HFF-Myc (cell line): ENCODE measurements around the gene KRTAP4-8.
"Not testable (repeated sequence)": the region's sequence is repeated elsewhere in the genome, so short reads cannot be mapped to it uniquely, and the experiment has no call there.

Experiments
- DNase-seq: peaks from one replicate; pipeline ENCODE4 v3.0.0-alpha.2; 2011; ENCODE audit warnings: low read depth; ENCODE audit errors: extremely low read depth
- H3K4me3 ChIP-seq: replicated peaks from 2 replicates; pipeline ENCODE4 v1.5.1; 2011; ENCODE audit warnings: low read depth, mild to moderate bottlenecking, control low read depth, low read length
- TF ChIP-seq, protein P1 (sequence below): IDR thresholded peaks from 2 replicates; pipeline ENCODE4 v1.5.1; 2012; ENCODE audit warnings: mild to moderate bottlenecking, low read depth, low read length, control low read depth; ENCODE audit errors: missing control alignments

KRTAP4-8 gene

DNA sequence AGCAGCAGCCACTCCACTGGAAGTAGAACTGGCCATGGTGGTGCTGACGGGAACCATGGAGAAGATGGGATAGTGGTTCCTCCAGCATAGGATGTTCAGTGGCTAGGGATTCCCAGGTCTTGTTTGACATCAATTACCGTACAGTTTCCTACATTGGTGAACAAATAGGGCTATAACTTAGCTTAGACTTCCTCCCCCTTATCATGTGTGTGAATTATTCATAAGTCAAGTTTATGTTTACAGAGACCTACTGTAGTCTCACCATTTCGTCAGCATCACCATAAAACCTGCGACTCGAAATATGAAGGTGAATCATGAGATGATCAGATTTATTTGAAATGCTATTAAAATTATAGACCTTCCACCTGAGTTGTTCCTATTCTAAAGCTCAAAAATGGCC, 39.2 kb downstream of the KRTAP4-8 start:
- TF ChIP-seq, protein P1, sequence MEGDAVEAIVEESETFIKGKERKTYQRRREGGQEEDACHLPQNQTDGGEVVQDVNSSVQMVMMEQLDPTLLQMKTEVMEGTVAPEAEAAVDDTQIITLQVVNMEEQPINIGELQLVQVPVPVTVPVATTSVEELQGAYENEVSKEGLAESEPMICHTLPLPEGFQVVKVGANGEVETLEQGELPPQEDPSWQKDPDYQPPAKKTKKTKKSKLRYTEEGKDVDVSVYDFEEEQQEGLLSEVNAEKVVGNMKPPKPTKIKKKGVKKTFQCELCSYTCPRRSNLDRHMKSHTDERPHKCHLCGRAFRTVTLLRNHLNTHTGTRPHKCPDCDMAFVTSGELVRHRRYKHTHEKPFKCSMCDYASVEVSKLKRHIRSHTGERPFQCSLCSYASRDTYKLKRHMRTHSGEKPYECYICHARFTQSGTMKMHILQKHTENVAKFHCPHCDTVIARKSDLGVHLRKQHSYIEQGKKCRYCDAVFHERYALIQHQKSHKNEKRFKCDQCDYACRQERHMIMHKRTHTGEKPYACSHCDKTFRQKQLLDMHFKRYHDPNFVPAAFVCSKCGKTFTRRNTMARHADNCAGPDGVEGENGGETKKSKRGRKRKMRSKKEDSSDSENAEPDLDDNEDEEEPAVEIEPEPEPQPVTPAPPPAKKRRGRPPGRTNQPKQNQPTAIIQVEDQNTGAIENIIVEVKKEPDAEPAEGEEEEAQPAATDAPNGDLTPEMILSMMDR, result no peak
- H3K4me3 ChIP-seq, result no peak overlapping the region
- no peak for DNase-seq

DNA sequence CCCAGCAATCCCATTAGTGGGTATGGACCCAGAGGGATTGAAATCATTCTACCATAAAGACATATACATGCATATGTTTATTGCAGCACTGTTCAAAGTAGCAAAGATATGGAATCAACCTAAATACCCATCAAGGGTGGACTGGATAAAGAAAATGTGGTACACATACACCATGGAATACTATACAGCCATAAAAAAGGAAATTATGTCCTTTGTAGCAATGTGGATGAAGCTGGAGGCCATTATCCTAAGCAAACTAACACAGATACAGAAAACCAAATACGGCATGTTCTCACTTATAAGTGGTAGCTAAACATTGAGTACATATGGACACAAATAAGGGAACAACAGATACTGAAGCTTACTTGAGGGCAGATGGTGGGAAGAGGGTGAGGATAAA, 40.4 kb downstream of the KRTAP4-8 start:
- no peak for DNase-seq
- H3K4me3 ChIP-seq, result no peak overlapping the region
- TF ChIP-seq, protein P1, result no peak

DNA sequence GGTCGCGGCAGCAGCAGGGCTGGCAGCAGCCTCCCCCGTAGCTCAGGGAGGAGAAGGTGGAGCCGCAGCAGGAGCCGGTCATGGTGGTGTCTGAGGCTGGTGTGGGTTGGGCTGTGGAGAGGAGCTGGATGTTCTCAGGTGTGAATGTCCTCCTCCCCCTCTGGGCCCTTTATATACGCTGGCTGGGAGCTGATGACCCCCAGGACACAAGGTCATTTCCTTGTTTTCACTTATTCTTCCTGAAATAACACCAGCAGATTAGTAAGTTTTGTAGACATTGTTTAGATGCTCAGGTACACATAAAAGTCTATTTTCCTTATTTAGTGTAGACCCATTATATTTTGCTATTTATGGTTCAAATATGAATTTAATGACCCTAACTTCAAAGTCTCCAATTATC, 42.8 kb downstream of the KRTAP4-8 start, which contains the start of gene KRTAP2-2:
KRTAP2-2 (minus strand) TSS at position 101 of the 400 bp plus-strand sequence; CDS start at position 82, 19 bp downstream.
- DNase-seq, H3K4me3 ChIP-seq: not testable (repeated sequence)

DNA sequence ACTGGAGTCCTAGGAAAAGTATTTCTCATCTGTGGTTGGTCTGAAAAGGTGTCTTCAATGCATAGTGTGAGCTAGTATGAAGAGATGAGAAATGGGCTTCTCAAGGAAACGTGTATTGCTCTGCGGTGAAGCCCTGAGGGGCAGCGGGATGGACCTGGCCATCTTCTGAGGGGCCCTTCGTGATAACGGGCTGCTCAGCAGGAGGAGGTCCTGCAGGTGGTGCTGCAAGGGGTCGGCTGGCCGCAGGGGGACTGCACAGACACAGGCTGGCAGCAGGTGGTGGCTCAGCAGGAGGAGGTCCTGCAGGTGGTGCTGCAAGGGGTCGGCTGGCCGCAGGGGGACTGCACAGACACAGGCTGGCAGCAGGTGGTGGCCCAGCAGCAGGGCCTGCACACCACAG, 43.4 kb downstream of the KRTAP4-8 start:
- H3K4me3 ChIP-seq, DNase-seq: not testable (repeated sequence)

DNA sequence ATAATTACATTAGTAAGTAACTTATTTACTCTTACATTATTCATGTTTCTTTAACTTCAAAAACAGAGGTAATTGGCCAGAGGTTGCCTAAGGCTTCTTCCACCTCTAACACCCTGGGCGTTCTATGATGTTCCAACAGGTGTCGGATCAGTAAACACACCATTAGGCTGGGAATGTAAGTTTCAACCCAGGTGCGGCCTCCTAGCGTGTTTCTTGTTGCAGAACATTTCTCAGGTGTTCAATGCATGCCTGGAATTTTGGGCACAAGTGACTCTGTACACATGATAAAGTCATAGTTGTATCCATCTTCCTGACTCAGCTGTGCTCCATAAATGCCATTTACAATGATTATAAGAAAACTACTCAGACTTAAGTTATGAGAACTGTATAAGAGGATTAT, 43.9 kb downstream of the KRTAP4-8 start:
- H3K4me3 ChIP-seq, result no peak overlapping the region
- TF ChIP-seq, protein P1, result no peak
- DNase-seq, result no peak

DNA sequence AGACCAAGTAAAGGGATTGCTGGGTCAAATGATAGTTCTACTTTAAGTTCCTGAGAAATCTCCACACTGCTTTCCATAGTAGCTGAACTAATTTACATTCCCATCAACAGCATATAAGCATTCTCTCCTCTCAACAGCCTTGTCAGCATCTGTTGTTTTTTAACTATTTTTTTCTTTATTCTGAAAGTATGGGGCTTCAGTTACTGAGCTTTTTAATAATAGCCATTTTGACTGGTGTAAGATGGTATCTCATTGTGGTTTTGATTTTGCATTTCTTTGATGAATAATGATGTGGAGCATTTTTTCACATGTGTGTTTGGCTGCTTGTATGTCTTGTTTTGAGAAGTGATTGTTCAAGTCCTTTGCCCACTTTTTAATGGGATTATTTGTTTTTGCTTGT, 45.4 kb downstream of the KRTAP4-8 start:
- no peak overlapping the region for H3K4me3 ChIP-seq
- TF ChIP-seq, protein P1, result no peak
- no peak for DNase-seq

DNA sequence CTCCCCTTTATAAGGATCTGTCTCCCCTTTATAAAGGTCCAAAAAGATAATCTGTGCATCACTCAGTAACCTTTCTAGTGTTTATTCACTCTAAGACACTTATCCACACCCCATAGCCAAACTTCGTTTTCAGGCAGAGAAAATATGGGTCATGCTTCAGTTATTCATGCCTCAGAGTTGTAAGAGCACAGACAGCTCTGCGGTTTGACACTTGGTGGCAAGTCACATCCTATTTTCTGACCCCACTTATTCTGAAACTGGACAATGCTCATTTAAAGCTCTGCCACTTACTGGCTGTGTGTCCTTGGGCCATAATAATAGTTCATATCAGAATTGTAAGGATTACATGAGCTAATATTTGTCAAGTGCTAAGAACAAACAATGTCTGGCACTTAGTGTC, 48.8 kb downstream of the KRTAP4-8 start:
- TF ChIP-seq, protein P1, result no peak
- no peak overlapping the region for H3K4me3 ChIP-seq

DNA sequence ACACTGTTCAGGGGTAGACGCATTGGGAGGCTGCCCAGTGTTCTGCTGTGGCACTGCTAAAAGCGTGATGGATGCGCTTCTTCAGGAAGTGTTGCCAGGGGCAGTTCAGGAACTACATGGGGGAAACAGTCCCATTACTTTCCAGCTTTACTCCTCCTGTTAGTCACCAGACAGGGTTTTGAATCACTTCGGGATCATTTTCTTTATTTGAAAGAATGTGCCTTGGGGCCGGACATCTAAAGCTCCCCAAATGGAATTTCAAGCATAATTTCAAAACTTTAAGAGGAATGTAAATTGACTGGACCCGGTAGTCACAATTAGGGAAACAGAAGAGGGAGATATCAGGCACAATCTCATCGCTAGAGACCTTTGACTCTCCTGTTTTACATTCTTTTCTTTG, 49.5 kb downstream of the KRTAP4-8 start:
- DNase-seq, result no peak
- TF ChIP-seq, protein P1, result no peak
- no peak overlapping the region for H3K4me3 ChIP-seq

More for the DNA sequence above, 48.8 kb downstream of the KRTAP4-8 start:
- no peak for DNase-seq
